Lower leg skin (tissue), 4 donors: ENCODE measurements around the gene AGBL1. TPM values are rescaled to one million over a fixed set of nuclear protein-coding genes. Genes with fewer than 3 reads are reported as not detected.

Experiments
- DNase-seq, 2 donors: peaks; one replicate each; pipeline ENCODE4 v3.0.0-alpha.2; 2019; ENCODE audit warnings: low spot score in 2 of 2
- H3K4me3 ChIP-seq: fragments of 200-600 bp; sonication (generic); 2 replicates; pipeline ENCODE4 v1.5.1; 2017; ENCODE audit warnings: mild to moderate bottlenecking, low read depth; ENCODE audit not compliant: poor library complexity, severe bottlenecking
- CTCF ChIP-seq, 3 donors: fragments of 450-650 bp; IDR thresholded peaks; one replicate each; pipeline ENCODE4 v1.5.1; 2016; ENCODE audit warnings: antibody characterized with exemption in 3 of 3, mild to moderate bottlenecking in 3 of 3, moderate library complexity in 2 of 3
- POLR2A ChIP-seq, 2 donors: fragments of 450-650 bp; IDR thresholded peaks; one replicate each; pipeline ENCODE4 v1.6.1; 2016 to 2017; ENCODE audit warnings: antibody characterized with exemption in 2 of 2, mild to moderate bottlenecking in 1 of 2, moderate library complexity in 1 of 2
- WGBS, 2 donors: methylation state at CpG; one replicate each; pipeline ENCODE4 v1.1.5; 2018; 5-methylcytosine and 5-hydroxymethylcytosine counted together
- intact Hi-C: fragments of 100-400 bp; cut with DNase I; formaldehyde crosslinking; loops from one replicate; pipeline ENCODE4 v1.15.0; 2023; ENCODE audit warnings: low total_unique reads
- total RNA-seq, 4 donors: library from RNA; depleted of rRNA; stranded (reverse); fragments of >200 nt; gene quantifications; one replicate each; pipeline ENCODE4 v1.1.0, GENCODE V29; 2016

Gene AGBL1
- total RNA-seq, 4 donors from 2014 or later, result 0.13 to 0.91 TPM; not detected in 2

- no peak for TF ChIP-seq CTCF (IDR thresholded peaks at IDR 0.05)
- no peak for TF ChIP-seq POLR2A (IDR thresholded peaks at IDR 0.05)
- no peak overlapping the region for H3K4me3 ChIP-seq
- 82 to 91% methylated on average over 4 of the region's 4 CpGs for WGBS, 2 donors
- intact Hi-C loops, result no loop called here
- DNase-seq, result no peak
Measured at GRCh38 chr15:86969364-86969763, 889.7 kb downstream of the AGBL1 start.

- no peak for DNase-seq
- intact Hi-C loops, result no loop called here
- no peak for TF ChIP-seq POLR2A (IDR thresholded peaks at IDR 0.05)
- no peak for TF ChIP-seq CTCF (IDR thresholded peaks at IDR 0.05)
- WGBS, 2 donors, result 87 to 89% methylated on average over 2 of the region's 2 CpGs
- H3K4me3 ChIP-seq, result no peak overlapping the region
Measured at GRCh38 chr15:86973284-86973844, 893.7 kb downstream of the AGBL1 start.

- WGBS, 2 donors, result 68 to 69% methylated on average over 4 of the region's 4 CpGs
- intact Hi-C loops, result no loop called here
- TF ChIP-seq POLR2A (IDR thresholded peaks at IDR 0.05) (no peak), CTCF (IDR thresholded peaks at IDR 0.05) (no peak)
- H3K4me3 ChIP-seq, result no peak overlapping the region
- no peak for DNase-seq
Measured at GRCh38 chr15:86988033-86988432, 908.4 kb downstream of the AGBL1 start.

GRCh38 chr15:87021751-87022150 lies 942.1 kb downstream of the AGBL1 start:
- H3K4me3 ChIP-seq, result no peak overlapping the region
- no peak for DNase-seq
- intact Hi-C loops, result no loop called here
- 33 to 56% methylated on average over 2 of the region's 2 CpGs for whole genome bisulfite sequencing, 2 donors
- no peak for TF ChIP-seq POLR2A (IDR thresholded peaks at IDR 0.05)
- TF ChIP-seq CTCF (IDR thresholded peaks at IDR 0.05), result no peak

- H3K4me3 ChIP-seq, result no peak overlapping the region
- DNase-seq, result no peak
- 27 to 29% methylated on average over 6 of the region's 6 CpGs for WGBS, 2 donors
- intact Hi-C loops, result no loop called here
- no peak for TF ChIP-seq CTCF (IDR thresholded peaks at IDR 0.05)
- no peak for TF ChIP-seq POLR2A (IDR thresholded peaks at IDR 0.05)
Measured at GRCh38 chr15:87031540-87032230, 952.0 kb downstream of the AGBL1 start.
